Mucosa of stomach (tissue), 1 donor: ENCODE data around the gene GPR68.

ENCODE experiments used
- H3K27me3 ChIP-seq: one replicate; pipeline ENCODE4 v1.7.0; 2013; ENCODE audit warnings: mild to moderate bottlenecking, low read length; ENCODE audit not compliant: control insufficient read depth, insufficient read depth
- H3K36me3 ChIP-seq: one replicate; pipeline ENCODE4 v1.7.0; 2013; ENCODE audit warnings: low read length; ENCODE audit not compliant: control insufficient read depth, insufficient read depth
- H3K4me1 ChIP-seq: one replicate; pipeline ENCODE4 v1.7.0; 2013; ENCODE audit warnings: mild to moderate bottlenecking, low read length; ENCODE audit not compliant: control insufficient read depth, insufficient read depth
- H3K4me3 ChIP-seq: one replicate; pipeline ENCODE4 v1.7.0; 2013; ENCODE audit warnings: low read length
- H3K9ac ChIP-seq: one replicate; pipeline ENCODE4 v1.7.0; 2013; ENCODE audit warnings: mild to moderate bottlenecking, low read length, moderate library complexity
- H3K9me3 ChIP-seq: one replicate; pipeline ENCODE4 v1.7.0; 2013; ENCODE audit warnings: mild to moderate bottlenecking, low read length, moderate library complexity; ENCODE audit not compliant: control insufficient read depth
- donor health status: Pancreatic carcinoma.

GPR68 gene

GRCh38 chr14:91258011-91258618, 13.6 kb upstream of the GPR68 start:
- peaks cover 16% of the 10 kb centered on the region for H3K27me3 ChIP-seq
- no peak overlapping the region for H3K4me3 ChIP-seq
- no peak overlapping the region for H3K9ac ChIP-seq
- no peaks in the 10 kb centered on the region for H3K36me3 ChIP-seq
- no peaks in the 10 kb centered on the region for H3K4me1 ChIP-seq
- no peaks in the 10 kb centered on the region for H3K9me3 ChIP-seq

GRCh38 chr14:91257328-91258010, 13.0 kb upstream of the GPR68 start:
- Histone ChIP-seq H3K9ac (no peak overlapping the region), H3K9me3 (no peaks in the 10 kb centered on the region), H3K36me3 (no peaks in the 10 kb centered on the region), H3K4me3 (no peak overlapping the region), H3K27me3 (peaks cover 16% of the 10 kb centered on the region), H3K4me1 (no peaks in the 10 kb centered on the region)

- H3K9ac ChIP-seq, result no peak overlapping the region
- H3K4me3 ChIP-seq, result no peak overlapping the region
- H3K4me1 ChIP-seq, result no peaks in the 10 kb centered on the region
- H3K9me3 ChIP-seq, result no peaks in the 10 kb centered on the region
- H3K36me3 ChIP-seq, result no peaks in the 10 kb centered on the region
- H3K27me3 ChIP-seq, result peaks cover 16% of the 10 kb centered on the region
Observed at GRCh38 chr14:91256661-91257060, 12.2 kb upstream of the GPR68 start.

- Histone ChIP-seq H3K9ac (no peak overlapping the region), H3K4me1 (peaks cover 4% of the 10 kb centered on the region), H3K36me3 (no peaks in the 10 kb centered on the region), H3K27me3 (peaks cover 16% of the 10 kb centered on the region), H3K9me3 (no peaks in the 10 kb centered on the region), H3K4me3 (no peak overlapping the region)
Observed at GRCh38 chr14:91255026-91255695, 10.7 kb upstream of the GPR68 start.

- peaks cover 7% of the 10 kb centered on the region for H3K4me1 ChIP-seq
Observed at GRCh38 chr14:91254461-91254860, 10.0 kb upstream of the GPR68 start.

GRCh38 chr14:91253795-91254323, 9.4 kb upstream of the GPR68 start:
- Histone ChIP-seq H3K36me3 (no peaks in the 10 kb centered on the region), H3K9ac (peak overlapping the region; percentile 47), H3K4me3 (no peak overlapping the region), H3K9me3 (no peaks in the 10 kb centered on the region), H3K27me3 (peaks cover 16% of the 10 kb centered on the region), H3K4me1 (peaks cover 7% of the 10 kb centered on the region)

More at GRCh38 chr14:91254461-91254860, 10.0 kb upstream of the GPR68 start:
- Histone ChIP-seq H3K4me3 (no peak overlapping the region), H3K27me3 (peaks cover 16% of the 10 kb centered on the region), H3K36me3 (no peaks in the 10 kb centered on the region), H3K9ac (no peak overlapping the region), H3K9me3 (no peaks in the 10 kb centered on the region)

GRCh38 chr14:91252871-91253794, 8.6 kb upstream of the GPR68 start:
- H3K9ac ChIP-seq, result peak overlapping the region; percentile 47
- H3K27me3 ChIP-seq, result peaks cover 16% of the 10 kb centered on the region
- H3K4me1 ChIP-seq, result peaks cover 7% of the 10 kb centered on the region
- no peaks in the 10 kb centered on the region for H3K36me3 ChIP-seq
- peak overlapping the region; percentile 15 for H3K4me3 ChIP-seq
- no peaks in the 10 kb centered on the region for H3K9me3 ChIP-seq

- Histone ChIP-seq H3K4me1 (peaks cover 7% of the 10 kb centered on the region), H3K9ac (no peak overlapping the region), H3K27me3 (peaks cover 10% of the 10 kb centered on the region), H3K4me3 (no peak overlapping the region), H3K36me3 (no peaks in the 10 kb centered on the region), H3K9me3 (no peaks in the 10 kb centered on the region)
Observed at GRCh38 chr14:91250912-91251311, 6.4 kb upstream of the GPR68 start.

- no peak overlapping the region for H3K9ac ChIP-seq
- H3K4me3 ChIP-seq, result no peak overlapping the region
- H3K9me3 ChIP-seq, result no peaks in the 10 kb centered on the region
- H3K27me3 ChIP-seq, result peaks cover 7% of the 10 kb centered on the region
- H3K36me3 ChIP-seq, result no peaks in the 10 kb centered on the region
- peaks cover 8% of the 10 kb centered on the region for H3K4me1 ChIP-seq
Observed at GRCh38 chr14:91249841-91250616, 5.5 kb upstream of the GPR68 start.

GRCh38 chr14:91246051-91246852, 1.7 kb upstream of the GPR68 start:
- H3K9ac ChIP-seq, result no peak overlapping the region

More at GRCh38 chr14:91246051-91246852, 1.7 kb upstream of the GPR68 start:
- Histone ChIP-seq H3K9me3 (no peaks in the 10 kb centered on the region), H3K4me3 (no peak overlapping the region), H3K36me3 (no peaks in the 10 kb centered on the region), H3K4me1 (peaks cover 23% of the 10 kb centered on the region), H3K27me3 (peaks cover 4% of the 10 kb centered on the region)
